HuH-7 (cell line): ENCODE data around the gene SIL1.
"Not testable (repeated sequence)": the region's sequence is repeated elsewhere in the genome, so short reads cannot be mapped to it uniquely, and the experiment has no call there.

Experiments
- DNase-seq: peaks from one replicate; pipeline ENCODE4 v3.0.0; 2011; ENCODE audit warnings: low spot score

Gene SIL1

DNA sequence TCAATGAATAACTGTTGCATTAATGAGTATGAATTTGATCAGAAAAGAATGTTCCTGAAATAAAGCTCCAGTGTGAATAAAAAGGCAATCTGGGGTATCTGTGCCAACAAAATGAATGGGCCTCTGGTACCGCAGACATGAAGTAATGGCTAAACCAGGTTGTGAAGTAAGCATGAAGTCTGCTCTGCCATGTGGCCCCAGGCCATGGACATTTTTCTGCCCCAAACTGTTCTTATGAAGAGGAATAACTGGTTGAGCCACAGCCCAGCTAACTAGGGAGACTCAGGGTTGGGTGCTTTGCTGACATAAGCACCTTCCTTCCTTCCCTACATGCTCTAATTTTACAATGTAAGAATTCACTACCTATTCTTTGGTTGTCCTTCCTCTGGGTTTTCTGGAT lies 175.6 kb downstream of the SIL1 start:
- DNase-seq: no peak

- no peak for DNase-seq
Observed at GRCh38 chr5:139021346-139021745, 176.8 kb downstream of the SIL1 start.

- no peak for DNase-seq
Observed at GRCh38 chr5:139019880-139020279, 178.3 kb downstream of the SIL1 start.

DNA sequence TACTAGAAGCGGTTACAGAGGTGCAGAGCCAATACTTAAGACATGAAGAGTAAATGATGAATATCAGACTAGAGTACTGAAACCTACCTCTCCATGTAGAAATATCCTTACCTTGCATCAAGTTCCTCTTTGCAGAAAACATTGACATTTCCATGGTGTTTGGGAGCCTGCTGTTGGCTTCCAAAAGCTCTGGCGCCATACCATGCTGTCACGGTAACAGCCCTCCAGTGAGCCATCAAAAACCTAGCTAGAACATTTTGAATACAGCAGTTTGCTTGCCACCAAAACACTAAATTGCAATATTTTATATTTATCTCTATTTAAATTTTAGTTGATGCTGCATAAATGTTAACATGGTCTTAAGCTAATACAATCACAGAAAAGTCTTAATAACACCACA lies 179.0 kb downstream of the SIL1 start:
- no peak for DNase-seq

DNA sequence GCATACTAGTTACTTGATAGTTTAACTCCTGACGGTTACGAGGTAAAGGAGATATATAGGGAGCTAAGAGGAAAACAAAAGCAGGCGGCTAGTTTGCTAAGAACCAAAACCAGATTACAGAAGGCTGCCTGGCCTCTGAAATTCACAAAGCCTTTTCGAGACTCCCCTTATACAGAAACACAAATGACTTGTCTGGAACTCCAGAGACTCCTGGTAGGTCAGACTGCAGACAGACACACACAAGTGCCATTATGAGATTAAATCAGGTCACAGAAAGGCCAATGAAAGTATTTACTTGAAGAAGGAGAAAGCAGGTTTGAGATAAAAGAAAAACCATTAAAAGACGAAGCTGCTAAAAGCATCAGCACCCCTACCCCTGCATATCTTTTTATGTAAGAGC lies 180.5 kb downstream of the SIL1 start:
- DNase-seq: no peak

GRCh38 chr5:139016186-139016585 lies 182.0 kb downstream of the SIL1 start:
- DNase-seq: no peak

GRCh38 chr5:139014726-139015125 lies 183.4 kb downstream of the SIL1 start:
- DNase-seq: no peak

DNA sequence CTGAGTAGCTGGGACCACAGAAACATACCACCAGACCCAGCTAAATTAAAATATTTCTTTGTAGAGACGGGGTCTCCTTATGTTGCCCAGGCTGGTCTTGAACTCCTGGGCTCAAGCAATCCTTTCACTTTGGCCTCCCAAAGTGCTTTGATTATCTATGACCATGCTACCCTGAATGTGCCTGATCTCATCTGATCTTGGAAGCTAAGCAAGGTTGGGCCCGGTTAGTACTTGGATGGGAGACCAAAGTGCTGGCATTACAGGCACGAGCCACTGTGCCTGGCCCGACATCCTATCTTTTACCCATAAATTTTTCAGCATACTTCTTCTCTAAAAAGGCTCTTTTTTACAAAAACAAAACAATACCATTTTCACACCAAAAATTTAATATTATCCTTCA lies 186.0 kb downstream of the SIL1 start:
- DNase-seq: no peak

DNA sequence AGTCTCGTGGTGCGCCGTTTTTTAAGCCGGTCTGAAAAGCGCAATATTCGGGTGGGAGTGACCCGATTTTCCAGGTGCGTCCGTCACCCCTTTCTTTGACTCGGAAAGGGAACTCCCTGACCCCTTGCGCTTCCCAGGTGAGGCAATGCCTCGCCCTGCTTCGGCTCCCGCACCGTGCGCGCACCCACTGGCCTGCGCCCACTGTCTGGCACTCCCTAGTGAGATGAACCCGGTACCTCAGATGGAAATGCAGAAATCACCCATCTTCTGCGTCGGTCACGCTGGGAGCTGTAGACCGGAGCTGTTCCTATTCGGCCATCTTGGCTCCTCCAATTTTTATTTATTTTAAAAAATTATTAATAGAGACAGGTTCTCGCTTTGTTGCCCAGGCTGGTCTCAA lies 187.0 kb downstream of the SIL1 start:
- DNase-seq: not testable (repeated sequence)

- no peak for DNase-seq
Observed at GRCh38 chr5:139004374-139005307, 193.5 kb downstream of the SIL1 start.

GRCh38 chr5:138999674-139000073 lies 198.5 kb downstream of the SIL1 start:
- DNase-seq: no peak

DNA sequence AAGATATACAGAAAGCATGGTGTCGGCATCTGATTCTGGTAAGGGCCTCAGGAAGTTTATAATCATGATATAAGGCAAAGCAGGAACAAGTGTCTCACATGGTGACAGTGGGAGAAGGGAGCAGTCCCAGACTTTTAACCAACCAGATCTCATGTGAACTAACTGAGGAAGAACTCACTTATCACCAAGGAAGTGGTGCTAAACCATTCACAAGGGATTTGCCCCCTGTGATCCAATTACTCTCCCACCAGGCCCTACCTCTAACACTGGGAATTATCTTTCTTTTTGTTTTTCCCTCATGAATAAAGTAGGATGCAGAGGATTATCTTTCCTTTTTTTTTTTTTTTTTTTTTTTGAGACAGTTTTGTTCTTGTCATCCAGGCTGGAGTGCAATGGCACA lies 199.6 kb downstream of the SIL1 start:
- no peak for DNase-seq

DNA sequence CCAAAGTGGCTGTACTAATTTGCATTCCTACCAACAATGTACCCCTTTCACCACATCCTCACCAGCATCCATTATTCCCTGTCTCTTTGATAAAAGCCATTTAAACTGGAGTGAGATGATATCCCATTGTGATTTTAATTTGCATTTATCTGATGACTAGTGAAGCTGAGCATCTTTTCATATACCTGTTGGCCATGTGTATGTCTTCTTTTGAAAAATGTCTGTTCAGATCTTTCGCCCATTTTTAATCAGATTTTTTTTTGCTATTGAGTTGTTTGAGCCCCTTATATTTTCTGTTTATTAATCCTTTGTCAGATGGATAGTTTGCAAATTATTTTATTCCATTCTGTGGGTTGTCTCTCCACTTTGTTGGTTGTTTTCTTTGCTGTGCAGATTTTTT lies 202.0 kb downstream of the SIL1 start:
- DNase-seq: no peak

- no peak for DNase-seq
Observed at GRCh38 chr5:138990986-138991590, 207.1 kb downstream of the SIL1 start.

DNA sequence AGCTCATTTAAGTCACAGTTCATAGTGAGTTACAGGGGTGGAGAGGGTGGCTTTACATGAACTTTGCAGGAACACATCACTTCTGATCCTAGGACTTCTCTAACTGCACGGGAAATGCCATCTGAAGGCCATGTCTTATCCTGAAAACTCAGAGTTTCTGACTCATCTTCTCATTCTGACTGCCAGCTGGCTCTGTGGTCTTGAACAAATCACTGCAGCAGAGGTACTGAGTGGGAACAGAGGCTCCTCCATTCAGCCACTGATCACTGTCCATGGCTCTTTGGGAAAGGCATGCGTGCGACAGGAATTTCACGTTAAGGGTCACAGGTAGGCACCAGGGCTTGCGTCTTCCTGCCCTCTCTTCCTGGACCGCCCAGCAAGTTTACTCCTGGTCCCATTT lies 208.4 kb downstream of the SIL1 start:
- no peak for DNase-seq

DNA sequence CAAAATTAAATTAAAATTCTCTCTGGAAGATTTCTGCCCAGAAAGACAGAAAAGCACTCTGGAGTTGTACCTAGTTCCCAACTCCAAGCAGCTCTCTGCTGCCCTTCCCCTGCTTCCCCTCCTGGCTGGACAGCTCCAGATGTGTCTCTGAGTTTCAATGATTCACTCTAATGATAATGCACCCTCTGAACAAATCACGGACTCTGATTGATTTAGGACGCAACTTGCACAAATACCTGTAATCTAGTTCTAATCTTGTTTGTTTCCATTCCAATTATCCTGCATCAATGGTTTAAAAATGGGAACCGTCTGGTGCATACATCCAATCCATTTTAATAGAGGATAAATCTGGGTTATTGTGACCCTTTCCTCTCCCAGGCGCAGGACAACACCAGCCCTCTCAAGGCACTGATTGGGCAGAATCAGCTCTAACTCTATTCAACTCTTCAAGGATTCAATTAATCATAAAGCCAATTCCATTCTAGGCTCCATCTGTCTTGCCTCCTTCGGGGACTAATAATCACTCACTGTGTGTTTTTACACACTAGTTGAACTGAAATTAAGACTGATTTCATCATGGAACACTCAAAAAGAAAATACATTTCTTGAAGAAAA lies 211.9 kb downstream of the SIL1 start:
- DNase-seq: no peak

- DNase-seq: no peak
Observed at GRCh38 chr5:138985683-138986082, 212.5 kb downstream of the SIL1 start.

DNA sequence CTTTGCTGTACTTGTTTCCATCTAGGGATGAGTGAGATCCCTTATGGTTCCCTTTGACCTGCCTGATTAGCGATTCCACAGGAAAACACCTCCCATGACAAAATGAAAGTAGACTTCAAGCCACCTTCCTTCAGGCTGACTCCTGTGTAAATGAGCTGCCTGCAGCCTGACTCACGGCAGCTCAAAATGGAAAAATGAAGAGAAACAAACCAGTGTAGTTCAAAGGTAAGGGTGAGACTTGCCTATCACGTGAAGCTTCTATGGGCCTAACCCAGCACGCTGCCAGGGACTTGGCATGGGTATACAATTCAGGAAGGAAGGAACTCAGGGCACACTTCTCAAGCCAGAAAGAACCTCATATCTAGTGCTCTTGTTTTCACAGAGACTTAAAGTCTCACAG lies 212.9 kb downstream of the SIL1 start:
- no peak for DNase-seq

GRCh38 chr5:138983984-138984383 lies 214.2 kb downstream of the SIL1 start:
- DNase-seq: no peak

DNA sequence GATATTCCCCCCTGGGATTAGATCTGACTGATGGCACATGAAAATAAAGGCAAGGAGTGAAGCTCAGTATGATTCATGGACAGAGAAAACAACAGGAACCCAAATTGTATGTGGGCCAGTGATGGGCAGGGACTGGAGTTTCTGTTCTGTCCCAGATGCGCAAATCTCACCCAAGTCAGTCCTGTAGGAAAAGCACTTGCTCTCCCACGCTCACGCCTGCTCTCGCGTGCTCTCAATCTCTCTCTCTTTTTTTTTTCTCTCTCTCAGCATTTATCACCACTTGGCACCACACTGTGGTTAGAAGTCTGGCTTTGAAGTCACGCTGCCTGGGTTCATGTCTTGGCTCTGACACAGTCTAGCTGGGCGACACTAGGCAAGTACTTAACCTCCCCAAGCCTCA lies 216.6 kb downstream of the SIL1 start:
- DNase-seq: no peak

DNA sequence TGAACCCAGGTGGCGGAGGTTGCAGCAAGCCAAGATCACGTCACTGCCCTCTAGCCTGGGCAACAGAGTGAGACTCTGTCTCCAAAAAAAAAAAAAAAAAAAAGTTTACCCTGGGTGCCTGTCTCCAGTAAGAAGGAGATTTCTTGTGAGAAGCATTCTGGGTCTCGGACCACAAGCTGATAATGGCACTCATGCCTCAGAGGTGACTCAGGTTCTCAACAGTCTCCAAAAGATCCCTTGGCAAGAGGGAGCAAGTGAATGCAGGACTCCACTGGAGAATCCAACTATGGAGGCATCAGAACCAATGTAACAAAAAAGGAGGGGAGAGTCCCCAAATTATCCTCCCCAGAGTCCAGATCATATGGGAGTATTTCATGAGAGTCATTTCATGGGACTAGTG lies 217.0 kb downstream of the SIL1 start:
- DNase-seq: no peak

DNA sequence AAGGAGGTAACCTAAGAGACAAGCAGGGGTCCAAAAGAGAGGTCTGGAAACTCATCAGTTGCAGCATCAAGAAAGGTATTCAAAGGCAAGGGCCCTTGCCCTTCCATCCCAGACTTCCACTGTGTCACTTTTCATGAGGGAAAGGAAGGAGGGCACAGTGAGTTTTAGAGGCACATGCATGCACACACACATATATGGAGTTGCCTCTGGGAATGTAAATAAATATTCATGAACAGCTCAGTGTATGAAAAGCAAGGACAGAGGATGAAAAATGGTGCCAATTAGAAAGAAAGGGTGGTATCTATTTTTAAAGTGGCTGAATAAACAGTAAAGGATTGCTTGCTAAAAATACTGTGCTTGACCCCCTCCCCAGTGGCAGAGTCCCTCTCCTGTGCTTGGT lies 217.7 kb downstream of the SIL1 start:
- no peak for DNase-seq

GRCh38 chr5:138979684-138980280 lies 218.4 kb downstream of the SIL1 start:
- no peak for DNase-seq
